Measurements from ENCODE around the gene GUCD1.

- TF ChIP-seq CTCF (IDR thresholded peaks at IDR 0.05 in 4 of 5, conservative IDR thresholded peaks at IDR 0.05 in 1 of 5) (no peak), POLR2A (IDR thresholded peaks at IDR 0.05) (no peak)
Observed at GRCh38 chr22:24510637-24511625, 44.0 kb downstream of the GUCD1 start.
